ENCODE measurements around the gene JADE1. TPM values are rescaled to one million over a fixed set of nuclear protein-coding genes. Genes with fewer than 3 reads are reported as not detected.

Gene JADE1
- total and polyA plus RNA-seq, 2 of the 13 experiments (the other 11 are each of a cell fraction or from before 2014, with no cell fraction given), result 5.4 to 19.3 TPM

- TF ChIP-seq ARID4A (CRISPR knock-in tag; IDR thresholded peaks at IDR 0.05; ENCODE audit: borderline replicate concordance), result peak; percentile 20; the same call in 1 of the 2 replicates
- TF ChIP-seq NR2F6 (IDR thresholded peaks at IDR 0.05), result no peak
- no peak for TF ChIP-seq NR2F6 (CRISPR knock-in tag; IDR thresholded peaks at IDR 0.05)
- 0 out of 2 replicates have a peak, but pooled peaks have one; percentile 6 for TF ChIP-seq ZNF800 (CRISPR knock-in tag; IDR thresholded peaks at IDR 0.05)
- TF ChIP-seq ATF6 (CRISPR knock-in tag; conservative IDR thresholded peaks at IDR 0.05), result no peak
- TF ChIP-seq ZBTB37 (CRISPR knock-in tag; IDR thresholded peaks at IDR 0.05), result no peak
- peak; percentile 87; the same call in 1 of the 2 replicates for TF ChIP-seq TGIF2 (CRISPR knock-in tag; IDR thresholded peaks at IDR 0.05)
- 0 out of 2 replicates have a peak, but pooled peaks have one; percentile 11 for TF ChIP-seq PRDM10 (CRISPR knock-in tag; IDR thresholded peaks at IDR 0.05; ENCODE audit: low read depth)
- TF ChIP-seq RAD21 (CRISPR knock-in tag; IDR thresholded peaks at IDR 0.05), result no peak
- no peak for TF ChIP-seq DNMT3B (CRISPR knock-in tag; conservative IDR thresholded peaks at IDR 0.05)
- TF ChIP-seq TFAP4 (IDR thresholded peaks at IDR 0.05; ENCODE audit: borderline replicate concordance, low read depth), result no peak
- no peak; the same call in 1 of the 2 replicates for TF ChIP-seq GFI1 (CRISPR knock-in tag; IDR thresholded peaks at IDR 0.05; ENCODE audit: borderline replicate concordance)
- no peak for TF ChIP-seq CBX1 (IDR thresholded peaks at IDR 0.05; ENCODE audit: low read depth)
- TF ChIP-seq ZNF383 (CRISPR knock-in tag; IDR thresholded peaks at IDR 0.05; ENCODE audit: borderline replicate concordance), result no peak
Observed at GRCh38 chr4:128812442-128813235, 3.1 kb downstream of the JADE1 start (continued).
